Gastrocnemius medialis (tissue), 4 donors: Measurements from ENCODE around the gene LYSMD4.

Source experiments
- CTCF ChIP-seq, 5 experiments: fragments of 450-650 bp in 3 of 5; fragments of 200-600 bp in 2 of 5; sonication (generic) in 2 of 5; IDR thresholded peaks in 4 of 5; conservative IDR thresholded peaks in 1 of 5; 1 replicate in 4 of 5; 2 replicates in 1 of 5; pipeline ENCODE4 v1.5.1; 2016 to 2019; ENCODE audit warnings: antibody characterized with exemption in 5 of 5, mild to moderate bottlenecking in 3 of 5, moderate library complexity in 3 of 5
- POLR2A ChIP-seq, 2 donors: fragments of 450-650 bp; IDR thresholded peaks; one replicate each; pipeline ENCODE4 v1.6.1; 2017; ENCODE audit warnings: antibody characterized with exemption in 2 of 2, mild to moderate bottlenecking in 2 of 2, moderate library complexity in 2 of 2

GRCh38 chr15:99763827-99764226 is 30.6 kb upstream of the LYSMD4 start:
- TF ChIP-seq CTCF (IDR thresholded peaks at IDR 0.05 in 4 of 5, conservative IDR thresholded peaks at IDR 0.05 in 1 of 5) (no peak), POLR2A (IDR thresholded peaks at IDR 0.05) (no peak)
